ENCODE data around the gene CELF1. TPM values are rescaled to one million over a fixed set of nuclear protein-coding genes. Genes with fewer than 3 reads are reported as not detected.
A peak's percentile ranks its signal among the peaks of the same experiment; 100 is the strongest.
"Not testable (repeated sequence)": the region's sequence is repeated elsewhere in the genome, so short reads cannot be mapped to it uniquely, and the experiment has no call there.

CELF1 gene
- total and polyA plus RNA-seq, 7 experiments from 2014 or later: 41.1 to 148 (median 117) TPM

- H3K9me3 ChIP-seq (ENCODE audit: control insufficient read depth in 2 of 3, low read length in 3 of 3); H3K4me3 ChIP-seq (ENCODE audit: low read length); H3K27ac ChIP-seq (ENCODE audit: low read depth, low read length); H3K27me3 Mint-ChIP-seq; H3K36me3 Mint-ChIP-seq; H3K36me3 ChIP-seq (ENCODE audit: control insufficient read depth in 2 of 3, insufficient read depth in 3 of 3, low read length in 3 of 3); H3K9me3 Mint-ChIP-seq; H3K4me1 ChIP-seq (ENCODE audit: control insufficient read depth in 2 of 2, insufficient read depth in 2 of 2, low read length in 2 of 2); H3K27me3 ChIP-seq (ENCODE audit: control insufficient read depth in 2 of 2, insufficient read depth in 2 of 2, low read length in 2 of 2); H3K4me1 Mint-ChIP-seq: not testable (repeated sequence)
- intact Hi-C loops (cut with micrococcal nuclease): loop anchor here (1.0 to 2.0 kb wide), 9 partner anchors 27 to 565 kb away; partner anchors contain the start of genes ARFGAP2 (in 1 of the 2) and PSMC3 (in 1 of the 2)
- ChIA-PET CTCF (interaction anchor here (0.6 to 2.2 kb wide), 6 partner anchors 10 to 696 kb away, joined by 3 to 10 read pairs (median 4); no protein-coding TSS in a partner anchor), POLR2A (interaction anchor here (0.5 to 0.7 kb wide), 2 partner anchors 133 to 183 kb away, joined by 3 read pairs; no protein-coding TSS in a partner anchor)
- DNase-seq (peak in 8 of 9 donors; percentile 51 to 76 (median 68)), ATAC-seq (peak; percentile 99)
- Mint-ChIP-seq H3K27ac (peak overlapping the region in 6 of 9 donors; percentile 16 to 49 (median 44)), H3K4me3 (peak overlapping the region in 1 of 10 donors; percentile 41)
These were observed 98.7 kb downstream of the CELF1 start for GRCh38 chr11:47454258-47454671.

- intact Hi-C loops (cut with micrococcal nuclease): no loop called here
- H3K9me3 ChIP-seq (ENCODE audit: control insufficient read depth in 2 of 3, low read length in 3 of 3): no peaks in the 10 kb centered on the region
- no peaks in the 10 kb centered on the region for H3K27me3 ChIP-seq (ENCODE audit: control insufficient read depth in 2 of 2, insufficient read depth in 2 of 2, low read length in 2 of 2)
- no peaks in the 10 kb centered on the region for H3K36me3 ChIP-seq (ENCODE audit: control insufficient read depth in 2 of 3, insufficient read depth in 3 of 3, low read length in 3 of 3)
- no peak overlapping the region for H3K4me3 Mint-ChIP-seq
- CTCF ChIA-PET: interaction anchor here (0.8 to 2.2 kb wide), 5 partner anchors 9 to 276 kb away, joined by 3 to 10 read pairs (median 3); no protein-coding TSS in a partner anchor
- ATAC-seq (no peak), DNase-seq (no peak)
- H3K27ac ChIP-seq (ENCODE audit: low read depth, low read length): no peak overlapping the region
- H3K4me1 Mint-ChIP-seq: peaks cover 0 to 7% (median 4%) of the 10 kb centered on the region in 7 donors
- no peaks in the 10 kb centered on the region for H3K9me3 Mint-ChIP-seq
- H3K36me3 Mint-ChIP-seq: no peaks in the 10 kb centered on the region
- no peaks in the 10 kb centered on the region for H3K4me1 ChIP-seq (ENCODE audit: control insufficient read depth in 2 of 2, insufficient read depth in 2 of 2, low read length in 2 of 2)
- no peak overlapping the region for H3K27ac Mint-ChIP-seq
- no peak overlapping the region for H3K4me3 ChIP-seq (ENCODE audit: low read length)
- POLR2A ChIA-PET: interaction anchor here (0.6 kb wide), 1 partner anchor 1533 kb away, joined by 5 read pairs; no protein-coding TSS in a partner anchor
- H3K27me3 Mint-ChIP-seq: no peaks in the 10 kb centered on the region
These were observed 99.6 kb downstream of the CELF1 start for GRCh38 chr11:47453365-47453764.

- no peaks in the 10 kb centered on the region for H3K9me3 Mint-ChIP-seq
- intact Hi-C loops (cut with micrococcal nuclease): no loop called here
- ATAC-seq (no peak), DNase-seq (no peak)
- no peak overlapping the region for H3K27ac Mint-ChIP-seq
- no peaks in the 10 kb centered on the region for H3K27me3 Mint-ChIP-seq
- Histone ChIP-seq H3K36me3 (ENCODE audit: control insufficient read depth in 2 of 3, insufficient read depth in 3 of 3, low read length in 3 of 3) (no peaks in the 10 kb centered on the region), H3K4me1 (ENCODE audit: control insufficient read depth in 2 of 2, insufficient read depth in 2 of 2, low read length in 2 of 2) (no peaks in the 10 kb centered on the region), H3K27me3 (ENCODE audit: control insufficient read depth in 2 of 2, insufficient read depth in 2 of 2, low read length in 2 of 2) (no peaks in the 10 kb centered on the region), H3K27ac (ENCODE audit: low read depth, low read length) (no peak overlapping the region), H3K4me3 (ENCODE audit: low read length) (no peak overlapping the region), H3K9me3 (ENCODE audit: control insufficient read depth in 2 of 3, low read length in 3 of 3) (no peaks in the 10 kb centered on the region)
- no peak overlapping the region for H3K4me3 Mint-ChIP-seq
- peaks cover 0 to 7% (median 4%) of the 10 kb centered on the region in 7 donors for H3K4me1 Mint-ChIP-seq
- CTCF ChIA-PET: no interaction called here
- no peaks in the 10 kb centered on the region for H3K36me3 Mint-ChIP-seq
- POLR2A ChIA-PET: interaction anchor here (0.6 kb wide), 1 partner anchor 75 kb away, joined by 3 read pairs; no protein-coding TSS in a partner anchor
These were observed 100.9 kb downstream of the CELF1 start for GRCh38 chr11:47451990-47452389.

GRCh38 chr11:47451436-47451835 lies 101.5 kb downstream of the CELF1 start:
- Mint-ChIP-seq H3K27ac (no peak overlapping the region), H3K9me3 (no peaks in the 10 kb centered on the region), H3K4me1 (peaks cover 0 to 7% (median 4%) of the 10 kb centered on the region in 7 donors), H3K36me3 (no peaks in the 10 kb centered on the region), H3K27me3 (no peaks in the 10 kb centered on the region), H3K4me3 (no peak overlapping the region)
- Histone ChIP-seq H3K27ac (ENCODE audit: low read depth, low read length) (no peak overlapping the region), H3K4me3 (ENCODE audit: low read length) (no peak overlapping the region), H3K9me3 (ENCODE audit: control insufficient read depth in 2 of 3, low read length in 3 of 3) (no peaks in the 10 kb centered on the region), H3K27me3 (ENCODE audit: control insufficient read depth in 2 of 2, insufficient read depth in 2 of 2, low read length in 2 of 2) (no peaks in the 10 kb centered on the region), H3K36me3 (ENCODE audit: control insufficient read depth in 2 of 3, insufficient read depth in 3 of 3, low read length in 3 of 3) (no peaks in the 10 kb centered on the region), H3K4me1 (ENCODE audit: control insufficient read depth in 2 of 2, insufficient read depth in 2 of 2, low read length in 2 of 2) (no peaks in the 10 kb centered on the region)
- intact Hi-C loops (cut with micrococcal nuclease): no loop called here
- CTCF ChIA-PET: interaction anchor here (0.6 kb wide), 1 partner anchor 13 kb away, joined by 3 read pairs; no protein-coding TSS in a partner anchor
- POLR2A ChIA-PET: no interaction called here
- ATAC-seq (no peak), DNase-seq (no peak)

- no peak for ATAC-seq
- H3K4me3 Mint-ChIP-seq: no peak overlapping the region
These were observed 103.4 kb downstream of the CELF1 start for GRCh38 chr11:47449541-47449940.

GRCh38 chr11:47448566-47449427 lies 104.1 kb downstream of the CELF1 start, which contains the start of gene RAPSN:
Gene RAPSN, minus strand, starts transcription at chr11:47449136. Its CDS starts 172 bp downstream, at chr11:47448964.
- peak; percentile 26 for ATAC-seq
- POLR2A ChIA-PET: no interaction called here
- H3K27me3 Mint-ChIP-seq: no peaks in the 10 kb centered on the region
- Histone ChIP-seq H3K9me3 (ENCODE audit: control insufficient read depth in 2 of 3, low read length in 3 of 3) (no peaks in the 10 kb centered on the region), H3K27me3 (ENCODE audit: control insufficient read depth in 2 of 2, insufficient read depth in 2 of 2, low read length in 2 of 2) (no peaks in the 10 kb centered on the region), H3K36me3 (ENCODE audit: control insufficient read depth in 2 of 3, insufficient read depth in 3 of 3, low read length in 3 of 3) (no peaks in the 10 kb centered on the region), H3K27ac (ENCODE audit: low read depth, low read length) (no peak within 1 kb of the TSS), H3K4me1 (ENCODE audit: control insufficient read depth in 2 of 2, insufficient read depth in 2 of 2, low read length in 2 of 2) (no peaks in the 10 kb centered on the region), H3K4me3 (ENCODE audit: low read length) (no peak within 1 kb of the TSS)
- peaks cover 0 to 2% (median 0%) of the 10 kb centered on the region in 7 donors for H3K4me1 Mint-ChIP-seq
- no peak for DNase-seq
- H3K9me3 Mint-ChIP-seq: no peaks in the 10 kb centered on the region
- peak within 1 kb of the TSS in 1 of 9 donors; percentile 3 for H3K27ac Mint-ChIP-seq
- no peak within 1 kb of the TSS for H3K4me3 Mint-ChIP-seq
- intact Hi-C loops (cut with micrococcal nuclease): no loop called here
- CTCF ChIA-PET: no interaction called here
- no peaks in the 10 kb centered on the region for H3K36me3 Mint-ChIP-seq

More at GRCh38 chr11:47449541-47449940, 103.4 kb downstream of the CELF1 start:
- Mint-ChIP-seq H3K27ac (no peak overlapping the region), H3K36me3 (no peaks in the 10 kb centered on the region), H3K4me1 (peaks cover 0 to 5% (median 4%) of the 10 kb centered on the region in 7 donors), H3K9me3 (no peaks in the 10 kb centered on the region), H3K27me3 (no peaks in the 10 kb centered on the region)
- POLR2A ChIA-PET: no interaction called here
- H3K36me3 ChIP-seq (ENCODE audit: control insufficient read depth in 2 of 3, insufficient read depth in 3 of 3, low read length in 3 of 3): no peaks in the 10 kb centered on the region
- H3K9me3 ChIP-seq (ENCODE audit: control insufficient read depth in 2 of 3, low read length in 3 of 3): no peaks in the 10 kb centered on the region
- H3K27me3 ChIP-seq (ENCODE audit: control insufficient read depth in 2 of 2, insufficient read depth in 2 of 2, low read length in 2 of 2): no peaks in the 10 kb centered on the region
- intact Hi-C loops (cut with micrococcal nuclease): no loop called here
- no peak for DNase-seq
- CTCF ChIA-PET: no interaction called here
- H3K4me3 ChIP-seq (ENCODE audit: low read length): no peak overlapping the region
- no peaks in the 10 kb centered on the region for H3K4me1 ChIP-seq (ENCODE audit: control insufficient read depth in 2 of 2, insufficient read depth in 2 of 2, low read length in 2 of 2)
- no peak overlapping the region for H3K27ac ChIP-seq (ENCODE audit: low read depth, low read length)
